Pulmonary artery endothelial cell (primary cell): ENCODE results near the gene VPS33B. TPM values are rescaled to one million over a fixed set of nuclear protein-coding genes. Genes with fewer than 3 reads are reported as not detected.

Experiments
- DNase-seq: peaks from one replicate; pipeline ENCODE4 v3.0.0-alpha.2; 2011; ENCODE audit warnings: low read depth, low spot score
- total RNA-seq: library from RNA; depleted of rRNA; stranded (reverse); fragments of >200 nt; gene quantifications from 2 replicates; pipeline ENCODE4 v1.2.3, GENCODE V29; 2014

Gene VPS33B
- total RNA-seq, 1 donor from 2014 or later: 14.1 TPM

DNA sequence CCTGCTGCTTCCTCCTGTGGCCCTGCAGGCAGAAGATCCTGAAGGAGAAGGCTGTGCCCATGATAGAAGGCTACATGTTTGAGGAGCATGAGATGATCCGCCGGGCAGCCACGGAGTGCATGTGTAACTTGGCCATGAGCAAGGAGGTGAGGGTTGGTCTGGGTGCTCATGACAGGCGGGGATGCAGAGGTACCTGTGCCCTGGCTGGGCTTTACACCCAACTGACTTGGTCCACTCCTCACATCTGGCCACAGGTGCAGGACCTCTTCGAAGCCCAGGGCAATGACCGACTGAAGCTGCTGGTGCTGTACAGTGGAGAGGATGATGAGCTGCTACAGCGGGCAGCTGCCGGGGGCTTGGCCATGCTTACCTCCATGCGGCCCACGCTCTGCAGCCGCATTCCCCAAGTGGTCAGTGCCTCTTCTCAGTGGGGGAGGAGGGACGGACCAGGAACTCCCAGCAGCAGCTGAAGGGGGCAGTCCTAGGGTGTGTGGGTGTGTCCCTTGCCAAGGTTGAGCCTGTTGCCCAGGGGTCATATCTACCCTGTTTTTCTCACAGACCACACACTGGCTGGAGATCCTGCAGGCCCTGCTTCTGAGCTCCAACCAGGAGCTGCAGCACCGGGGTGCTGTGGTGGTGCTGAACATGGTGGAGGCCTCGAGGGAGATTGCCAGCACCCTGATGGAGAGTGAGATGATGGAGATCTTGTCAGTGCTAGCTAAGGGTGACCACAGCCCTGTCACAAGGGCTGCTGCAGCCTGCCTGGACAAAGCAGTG, 69.3 kb downstream of the VPS33B start:
- no peak for DNase-seq

DNA sequence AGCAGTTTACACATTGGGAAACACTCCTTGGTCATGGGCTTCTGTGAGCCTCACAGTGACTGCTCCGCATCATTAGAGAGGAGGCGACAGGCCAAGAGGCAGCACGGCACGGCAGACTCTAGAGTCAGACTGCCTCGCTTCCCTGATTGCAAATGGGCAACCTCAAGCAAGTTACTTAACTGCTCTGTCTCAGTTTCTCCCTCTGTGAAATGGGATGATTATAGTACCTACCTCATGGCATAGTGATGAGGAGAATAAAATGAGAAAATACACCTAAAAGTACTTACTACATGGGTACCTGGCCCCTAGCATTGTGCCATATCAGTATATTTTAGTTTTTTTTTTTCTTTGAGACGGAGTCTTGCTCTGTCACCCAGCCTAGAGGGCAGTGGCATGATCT, 71.7 kb downstream of the VPS33B start:
- DNase-seq: no peak

DNA sequence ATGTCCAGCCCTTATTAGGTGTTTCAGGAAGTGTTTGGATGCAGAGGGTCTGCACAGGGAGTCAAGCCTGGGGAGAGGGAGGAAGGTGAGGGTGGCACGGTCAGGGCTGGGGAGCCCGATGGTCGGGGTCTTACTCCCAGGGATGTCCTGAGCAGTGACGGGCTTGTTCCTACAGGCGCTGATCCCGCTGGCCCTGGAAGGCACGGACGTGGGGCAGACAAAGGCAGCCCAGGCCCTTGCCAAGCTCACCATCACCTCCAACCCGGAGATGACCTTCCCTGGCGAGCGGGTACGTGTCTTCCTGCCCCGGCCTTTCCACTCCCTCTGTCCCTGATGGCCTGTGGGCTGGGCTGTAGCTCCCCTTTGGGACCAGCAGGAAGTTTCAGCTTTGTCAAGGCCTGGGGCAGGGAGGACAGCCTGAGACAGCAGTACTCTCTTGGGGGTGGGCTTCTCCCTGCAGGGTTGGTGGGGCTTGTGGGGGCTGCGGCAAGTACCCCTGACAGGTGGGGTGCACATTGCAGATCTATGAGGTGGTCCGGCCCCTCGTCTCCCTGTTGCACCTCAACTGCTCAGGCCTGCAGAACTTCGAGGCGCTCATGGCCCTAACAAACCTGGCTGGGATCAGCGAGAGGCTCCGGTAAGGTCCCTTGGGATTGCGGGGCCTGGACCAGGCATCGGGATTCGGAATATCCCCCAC, 72.3 kb downstream of the VPS33B start:
- DNase-seq: no peak

Other genes with a start within 250 kb of the VPS33B start
- 69.8 and 73.1 TPM in 2 replicates for gene FURIN, start 154.0 kb downstream of the VPS33B start, total RNA-seq
- 60.5 and 76.2 TPM in 2 replicates for gene FES, start 138.1 kb downstream of the VPS33B start, total RNA-seq
- gene MAN2A2, start 119.3 kb downstream of the VPS33B start, total RNA-seq: 19.8 and 31.8 TPM in 2 replicates
- gene HDDC3, start 90.0 kb downstream of the VPS33B start, total RNA-seq: 17.1 and 17.7 TPM in 2 replicates
- gene UNC45A, start 87.3 kb downstream of the VPS33B start, total RNA-seq: 129 and 143 TPM in 2 replicates
- 9.5 and 10.7 TPM in 2 replicates for gene RCCD1, start 67.7 kb downstream of the VPS33B start, total RNA-seq
- 139 and 270 TPM in 2 replicates for gene PRC1, start 28.1 kb downstream of the VPS33B start, total RNA-seq
- not detected in 2 replicates for gene SV2B, start 77.7 kb upstream of the VPS33B start, total RNA-seq